NOMO-1 treated with dmso at 0.1 percent for 144 hours (cell line): ENCODE results near the gene HS6ST1.

Source experiments
- DNase-seq: peaks from one replicate; lab custom pipeline; 2025; ENCODE audit not compliant: unreplicated experiment; lab: John Stamatoyannopoulos, UW

Gene HS6ST1

DNA sequence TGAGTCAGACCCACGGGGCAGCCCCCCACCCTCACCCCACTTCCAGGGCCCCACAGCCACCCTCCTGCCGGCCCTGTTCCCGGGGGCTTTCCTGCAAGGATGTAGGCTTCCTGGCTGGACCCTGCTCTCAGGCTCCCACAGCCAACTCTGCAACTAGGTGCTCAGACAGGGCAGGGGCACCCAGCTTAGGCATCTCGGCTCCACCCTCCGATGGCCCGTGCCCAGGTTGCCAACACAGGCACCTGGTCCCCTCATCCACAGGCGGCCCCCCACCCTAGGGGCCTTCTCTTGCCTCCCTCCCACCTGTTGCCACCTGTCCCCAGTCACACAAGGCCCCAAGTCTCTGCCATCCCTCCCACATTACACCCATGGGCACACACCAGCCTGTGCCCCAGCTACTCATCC is 34.6 kb downstream of the HS6ST1 start:
- no peak for DNase-seq

DNA sequence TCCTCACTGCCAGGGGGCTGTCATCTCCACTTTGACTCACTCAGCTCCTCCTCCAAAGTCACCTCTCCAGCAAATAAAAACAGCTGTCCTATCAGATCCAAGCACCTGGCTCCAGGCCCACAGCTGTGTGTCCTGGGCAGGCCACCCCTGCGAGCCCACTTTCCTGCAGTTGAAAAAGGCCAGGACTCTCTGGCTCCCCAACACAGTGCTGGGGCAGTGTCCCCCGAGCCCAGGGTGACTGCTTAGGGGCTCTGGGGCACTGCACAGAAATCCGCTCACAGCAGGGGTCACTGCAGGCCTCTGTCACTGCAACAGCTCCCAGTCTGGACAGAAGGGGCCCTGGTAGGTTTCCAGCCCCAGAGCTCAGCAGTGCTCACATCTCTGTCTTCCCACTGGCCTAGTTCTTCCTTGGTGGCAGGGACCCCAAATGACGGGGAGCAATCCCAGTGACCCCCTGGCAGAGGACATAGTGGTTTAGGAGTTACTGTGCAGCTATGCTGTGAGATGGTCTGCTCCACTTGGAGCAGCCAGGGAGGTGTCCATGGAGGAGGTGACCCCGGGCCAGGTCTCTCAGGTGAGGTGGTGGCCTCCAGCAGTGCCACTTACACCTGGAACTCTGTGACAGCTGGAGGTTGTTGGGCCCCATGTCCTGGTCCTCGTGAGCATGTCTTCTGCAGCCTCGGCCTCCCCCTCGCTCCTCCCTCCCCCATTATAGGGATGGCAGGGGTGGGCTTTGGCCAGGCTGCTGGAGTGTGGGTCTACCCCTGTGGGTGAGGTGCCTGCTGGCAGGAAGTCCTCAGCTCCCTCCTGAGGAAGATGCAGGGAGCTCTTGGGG is 35.5 kb downstream of the HS6ST1 start:
- DNase-seq, result no peak

- DNase-seq, result no peak
These were observed 36.3 kb downstream of the HS6ST1 start for GRCh38 chr2:128282246-128282975.

DNA sequence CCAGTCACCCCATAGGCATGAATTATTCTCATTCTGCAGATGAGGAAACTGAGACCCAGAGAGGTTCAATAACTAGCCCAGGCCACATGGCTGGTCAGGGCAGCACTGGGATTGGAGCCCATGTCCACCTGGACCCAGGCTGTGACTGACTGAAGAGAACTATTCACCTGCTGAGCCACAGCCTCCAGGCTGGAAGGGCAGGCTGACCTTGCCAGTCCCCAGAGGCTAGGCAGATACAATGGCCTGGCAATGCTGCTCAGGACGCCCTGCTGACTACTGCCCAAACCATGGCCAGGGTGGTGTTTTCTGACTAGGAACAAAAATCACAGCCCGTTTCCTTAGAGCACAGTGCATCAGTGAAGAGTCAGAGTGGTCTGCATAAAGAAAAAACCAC is 36.8 kb downstream of the HS6ST1 start:
- no peak for DNase-seq

DNA sequence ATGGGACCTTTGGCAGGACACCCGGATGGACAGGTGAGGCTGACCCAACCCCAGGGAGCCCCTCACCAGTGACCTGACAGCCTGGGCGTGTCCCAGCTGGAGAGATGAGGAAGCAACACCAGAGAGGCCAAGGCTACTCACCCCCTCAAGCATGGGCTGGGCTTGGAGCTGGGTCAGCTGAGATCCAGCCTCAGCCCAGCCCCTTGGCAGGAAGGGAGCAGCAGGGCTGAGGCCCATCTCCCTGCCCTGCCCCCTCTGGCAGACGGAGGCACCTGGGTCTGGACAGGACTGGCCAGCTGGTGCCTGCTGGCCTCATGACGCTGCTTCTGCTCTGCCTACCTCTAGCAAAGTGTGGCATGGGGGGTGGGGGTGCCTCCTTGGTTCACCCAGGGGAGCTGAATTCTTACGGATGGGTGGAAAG is 37.8 kb downstream of the HS6ST1 start:
- no peak for DNase-seq

- DNase-seq, result no peak
These were observed 38.4 kb downstream of the HS6ST1 start for GRCh38 chr2:128280158-128280871.

DNA sequence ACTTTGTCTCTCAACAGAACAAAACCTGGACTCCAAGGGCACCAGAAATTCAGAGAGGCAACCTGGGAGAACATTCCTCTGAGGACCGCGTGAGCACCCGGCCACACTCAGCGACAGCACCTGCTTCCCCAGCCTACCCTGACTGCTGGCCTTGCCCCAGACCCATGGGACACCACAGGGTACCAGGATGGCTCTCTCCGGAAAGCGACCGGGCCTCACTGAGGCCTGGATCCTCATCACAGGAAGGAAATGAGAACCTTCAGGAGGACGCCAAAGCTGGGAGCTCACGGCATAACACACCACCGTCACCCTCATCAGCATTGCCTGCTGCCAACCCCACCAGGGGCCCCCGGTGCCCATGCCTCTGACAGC is 38.9 kb downstream of the HS6ST1 start:
- no peak for DNase-seq

DNA sequence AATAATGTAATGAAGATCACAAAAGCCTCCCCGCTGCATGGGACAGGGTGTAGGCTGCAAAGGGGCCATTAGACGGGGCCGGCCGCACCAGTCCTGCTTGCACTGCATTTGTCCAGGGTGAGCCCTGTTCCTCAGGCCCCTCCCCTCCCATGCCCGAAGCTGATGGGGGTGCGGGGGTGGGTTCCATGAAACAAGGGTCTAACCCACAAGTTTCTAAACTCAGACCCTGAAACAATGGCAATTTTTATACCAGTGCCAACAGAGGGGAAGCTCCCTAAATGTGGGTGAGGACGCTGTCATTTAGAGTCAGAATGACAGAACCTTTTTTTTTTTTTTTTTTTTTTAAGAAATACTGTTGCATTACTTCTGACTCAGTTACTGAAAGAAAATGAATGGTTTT is 39.7 kb downstream of the HS6ST1 start:
- DNase-seq, result no peak

GRCh38 chr2:128277961-128278681 is 40.5 kb downstream of the HS6ST1 start:
- no peak for DNase-seq

GRCh38 chr2:128276878-128277675 is 41.6 kb downstream of the HS6ST1 start:
- DNase-seq, result no peak

GRCh38 chr2:128275498-128276045 is 43.1 kb downstream of the HS6ST1 start:
- no peak for DNase-seq

- DNase-seq, result no peak
These were observed 44.5 kb downstream of the HS6ST1 start for GRCh38 chr2:128274218-128274617.

DNA sequence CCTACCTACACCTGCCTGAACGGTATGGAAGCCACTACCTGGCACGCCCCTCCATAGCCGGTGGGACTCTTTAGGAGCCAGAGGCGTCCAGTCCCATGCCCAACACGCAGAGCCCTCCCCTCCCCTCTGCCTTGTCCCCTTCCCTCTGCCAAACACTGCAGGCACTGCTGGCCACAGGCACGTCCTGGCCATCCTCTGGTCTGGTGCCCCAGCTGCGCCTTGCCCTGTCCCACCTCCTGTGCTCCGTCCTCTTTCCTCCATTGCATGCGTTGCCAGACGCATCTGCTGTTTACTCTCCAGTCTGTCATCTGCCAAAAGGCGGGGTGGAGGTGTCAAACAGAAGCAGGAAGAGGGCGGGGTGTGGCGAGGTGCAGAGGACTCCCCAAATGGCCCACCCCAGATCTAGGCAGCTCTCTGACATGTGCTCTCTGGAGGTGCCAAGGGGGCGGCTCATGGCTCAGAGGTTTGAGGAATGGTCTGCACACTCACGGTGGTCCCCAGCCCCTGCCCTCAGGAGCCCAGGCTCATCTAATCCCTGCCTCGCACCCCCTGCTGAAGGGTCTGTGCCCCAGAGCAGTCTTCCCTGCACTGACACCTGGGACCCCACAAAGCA is 45.1 kb downstream of the HS6ST1 start:
- no peak for DNase-seq

GRCh38 chr2:128272601-128273468 is 45.8 kb downstream of the HS6ST1 start:
- DNase-seq, result no peak

DNA sequence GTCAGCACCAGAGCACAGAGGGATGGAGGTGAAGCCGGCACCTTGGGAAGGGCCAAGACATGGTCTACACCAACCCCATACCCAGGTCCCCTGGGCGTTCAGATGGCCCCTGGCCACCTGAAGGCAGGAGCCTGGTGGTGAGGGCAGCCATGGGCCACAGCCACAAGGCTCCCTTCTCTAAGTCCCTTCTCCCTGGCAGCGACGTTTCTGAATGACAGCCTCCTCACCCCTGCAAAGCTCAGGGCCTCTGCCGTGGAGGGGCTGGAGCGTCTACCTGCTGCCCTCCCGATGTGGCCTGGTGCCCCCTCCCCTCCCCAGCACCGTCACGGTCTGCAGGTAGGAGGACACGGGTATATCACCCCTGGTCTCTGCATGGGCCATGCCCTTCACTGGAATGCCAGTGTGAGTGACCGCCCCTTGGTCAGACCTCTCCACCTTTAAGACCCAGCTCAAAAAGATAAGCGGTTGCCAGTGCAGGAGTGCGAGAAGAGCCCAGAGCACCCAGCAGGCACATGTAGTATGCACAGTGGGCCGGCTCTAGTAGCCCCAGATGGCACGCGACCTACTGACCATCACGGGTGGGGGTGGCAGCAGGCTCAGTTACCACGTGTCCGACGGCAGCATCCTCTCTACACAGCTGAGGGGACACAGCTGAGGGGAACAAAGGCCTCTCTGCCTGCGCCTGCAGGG is 46.6 kb downstream of the HS6ST1 start:
- DNase-seq, result no peak

- DNase-seq, result no peak
These were observed 47.1 kb downstream of the HS6ST1 start for GRCh38 chr2:128271597-128271910.

GRCh38 chr2:128270672-128271596 is 47.7 kb downstream of the HS6ST1 start:
- no peak for DNase-seq
